ENCODE measurements around the gene KLHL30. TPM values are rescaled to one million over a fixed set of nuclear protein-coding genes. Genes with fewer than 3 reads are reported as not detected.

The KLHL30 gene
- total and polyA plus RNA-seq, 12 donors: 0.10 to 4.3 (median 0.16) TPM; not detected in 4

- no peaks in the 10 kb centered on the region for H3K4me1 ChIP-seq (replicated peaks in 1 of 2)
- no peak overlapping the region for H3K27ac ChIP-seq
- H3K9me3 ChIP-seq (replicated peaks in 1 of 3): no peaks in the 10 kb centered on the region
- H3K4me3 ChIP-seq: no peak overlapping the region
- no peaks in the 10 kb centered on the region for H3K36me3 ChIP-seq (replicated peaks in 1 of 2)
- TF ChIP-seq CTCF (IDR thresholded peaks at IDR 0.05) (no peak), POLR2A (IDR thresholded peaks at IDR 0.05) (no peak)
- H3K27me3 ChIP-seq: no peaks in the 10 kb centered on the region
- intact Hi-C loops (cut with DNase I): no loop called here
- 71 to 81% (median 76%) methylated on average over 11 to 14 of the region's 14 CpGs for WGBS, 4 donors
- no peak for DNase-seq
Observed at GRCh38 chr2:238133499-238134392, 4.7 kb upstream of the KLHL30 start.

GRCh38 chr2:238134393-238134785 lies 4.1 kb upstream of the KLHL30 start:
- DNase-seq: no peak
- intact Hi-C loops (cut with DNase I): no loop called here
- WGBS, 4 donors: 89 to 95% (median 92%) methylated on average over 5 to 11 of the region's 11 CpGs
- Histone ChIP-seq H3K27ac (no peak overlapping the region), H3K4me1 (replicated peaks in 1 of 2) (no peaks in the 10 kb centered on the region), H3K36me3 (replicated peaks in 1 of 2) (no peaks in the 10 kb centered on the region), H3K27me3 (no peaks in the 10 kb centered on the region), H3K4me3 (no peak overlapping the region), H3K9me3 (replicated peaks in 1 of 3) (no peaks in the 10 kb centered on the region)
- TF ChIP-seq CTCF (IDR thresholded peaks at IDR 0.05) (no peak), POLR2A (IDR thresholded peaks at IDR 0.05) (no peak)

- 80 to 87% (median 84%) methylated on average over 14 to 15 of the region's 15 CpGs for WGBS, 4 donors
- intact Hi-C loops (cut with DNase I): no loop called here
- DNase-seq: no peak
Observed at GRCh38 chr2:238135601-238136150, 2.8 kb upstream of the KLHL30 start.

More at GRCh38 chr2:238135601-238136150, 2.8 kb upstream of the KLHL30 start:
- Histone ChIP-seq H3K27ac (no peak overlapping the region), H3K27me3 (no peaks in the 10 kb centered on the region), H3K4me1 (replicated peaks in 1 of 2) (no peaks in the 10 kb centered on the region), H3K4me3 (no peak overlapping the region), H3K9me3 (replicated peaks in 1 of 3) (no peaks in the 10 kb centered on the region), H3K36me3 (replicated peaks in 1 of 2) (no peaks in the 10 kb centered on the region)
- no peak for TF ChIP-seq CTCF (IDR thresholded peaks at IDR 0.05)
- TF ChIP-seq POLR2A (IDR thresholded peaks at IDR 0.05): no peak

Data from adrenal gland (tissue), 12 donors.